Spinal cord (tissue), 10 donors: ENCODE measurements around the gene SHC3. TPM values are rescaled to one million over a fixed set of nuclear protein-coding genes. Genes with fewer than 3 reads are reported as not detected.

ENCODE experiments used
- DNase-seq, 6 donors: peaks; one replicate each; pipeline versions ENCODE4 v3.0.0 to v3.0.0-alpha.2; 2013 to 2015; ENCODE audit warnings: low spot score in 6 of 6, low read depth in 4 of 6
- H3K27ac ChIP-seq: one replicate; pipeline ENCODE4 v1.5.1; 2013; ENCODE audit warnings: low read depth, low read length, control low read depth
- H3K27me3 ChIP-seq: one replicate; pipeline ENCODE4 v1.6.1; 2013; ENCODE audit warnings: low read length; ENCODE audit not compliant: control insufficient read depth, insufficient read depth
- H3K36me3 ChIP-seq: one replicate; pipeline ENCODE4 v1.6.1; 2013; ENCODE audit warnings: low read length; ENCODE audit not compliant: control insufficient read depth, insufficient read depth
- H3K4me1 ChIP-seq: one replicate; pipeline ENCODE4 v1.6.1; 2013; ENCODE audit warnings: low read length; ENCODE audit not compliant: control insufficient read depth, insufficient read depth
- H3K4me3 ChIP-seq: one replicate; pipeline ENCODE4 v1.5.1; 2013; ENCODE audit warnings: low read depth, low read length, control low read depth
- H3K9me3 ChIP-seq: one replicate; pipeline ENCODE4 v1.6.1; 2013; ENCODE audit warnings: low read length; ENCODE audit not compliant: control insufficient read depth, insufficient read depth
- WGBS: methylation state at CpG from one replicate; pipeline ENCODE4 v1.1.5; 2013; ENCODE audit warnings: missing lambda C conversion rate; ENCODE audit not compliant: insufficient coverage; 5-methylcytosine and 5-hydroxymethylcytosine counted together
- polyA plus RNA-seq, 2 donors: library from polyadenylated mRNA; unstranded; fragments of 120-200 nt; gene quantifications; one replicate each; pipeline ENCODE4 v1.2.1, GENCODE V29; 2013; ENCODE audit not compliant: insufficient read length in 2 of 2
- total RNA-seq, 2 donors: library from RNA; depleted of rRNA in 1 of 2; stranded (reverse); fragments of 120-200 nt in 1 of 2; fragments of >200 nt in 1 of 2; gene quantifications; one replicate each; pipeline versions ENCODE4 v1.2.3 to v1.2.4, GENCODE V29; 2013 to 2014
- donor health status: healthy.

SHC3 gene
- total and polyA plus RNA-seq, 4 donors = 15.5 to 50.3 (median 30.1) TPM

DNA sequence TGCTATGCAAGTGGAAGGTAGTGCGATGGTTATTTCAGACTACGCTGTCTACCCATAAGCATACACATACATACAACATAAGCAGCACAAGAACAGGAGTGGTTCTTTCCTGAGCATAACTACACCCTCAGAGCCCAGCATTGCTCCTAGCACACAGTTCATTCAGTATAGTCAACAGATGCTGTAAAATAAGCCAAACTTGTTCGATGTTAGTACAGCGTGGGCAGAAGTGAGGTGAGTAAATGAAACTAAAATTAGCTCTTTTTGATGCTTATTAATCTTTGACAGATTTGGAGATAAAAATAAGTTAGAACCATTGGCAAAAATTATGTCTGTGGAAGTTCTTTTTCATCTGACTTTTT is 139.5 kb downstream of the SHC3 start:
- no peak overlapping the region for H3K4me3 ChIP-seq
- H3K27me3 ChIP-seq = no peaks in the 10 kb centered on the region
- H3K36me3 ChIP-seq = peaks cover 5% of the 10 kb centered on the region
- DNase-seq = no peak
- no CpG with 5 or more reads among the region's 4 CpGs for WGBS
- H3K27ac ChIP-seq = no peak overlapping the region
- no peaks in the 10 kb centered on the region for H3K9me3 ChIP-seq
- peaks cover 7% of the 10 kb centered on the region for H3K4me1 ChIP-seq

DNA sequence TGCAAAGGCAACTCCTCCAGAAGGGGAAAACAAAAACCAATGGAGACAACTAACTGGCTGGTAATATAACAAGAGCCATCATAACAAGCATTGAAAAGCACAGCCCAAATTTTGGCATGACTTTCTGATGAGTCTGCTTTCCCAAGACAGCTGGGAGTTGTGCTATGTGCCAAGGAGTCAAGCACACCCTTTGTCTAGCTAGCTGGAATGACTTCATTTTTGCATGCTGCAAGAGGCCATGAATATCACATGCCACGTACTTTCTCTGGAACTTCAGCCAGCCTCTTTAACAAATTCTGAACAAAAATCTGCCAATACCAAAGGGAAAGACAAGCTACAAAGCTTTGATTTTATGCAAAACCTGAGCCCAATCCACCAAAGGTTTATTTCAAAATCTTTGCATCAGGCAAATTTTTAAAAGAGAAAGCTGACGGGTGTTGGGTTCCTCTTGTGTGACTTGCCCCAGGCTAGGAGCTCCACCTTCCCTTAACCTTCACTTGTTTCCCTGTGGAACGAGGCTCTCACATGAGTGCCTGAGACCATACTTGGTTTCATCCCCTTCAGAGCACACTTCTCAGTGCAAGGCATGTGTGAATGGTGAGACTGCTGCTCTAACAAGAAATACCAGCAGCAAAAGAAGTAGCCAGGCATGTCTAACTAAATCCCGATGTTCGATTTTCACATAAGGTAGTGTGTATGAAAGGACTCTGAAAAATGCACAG is 140.1 kb downstream of the SHC3 start:
- peaks cover 5% of the 10 kb centered on the region for H3K36me3 ChIP-seq
- no peak overlapping the region for H3K27ac ChIP-seq
- H3K4me1 ChIP-seq = peaks cover 7% of the 10 kb centered on the region
- H3K27me3 ChIP-seq = no peaks in the 10 kb centered on the region
- no peaks in the 10 kb centered on the region for H3K9me3 ChIP-seq
- WGBS = 53% methylated on average over 2 of the region's 5 CpGs
- H3K4me3 ChIP-seq = no peak overlapping the region
- DNase-seq = peak in 4 of 6 donors; percentile 14 to 91 (median 26)

DNA sequence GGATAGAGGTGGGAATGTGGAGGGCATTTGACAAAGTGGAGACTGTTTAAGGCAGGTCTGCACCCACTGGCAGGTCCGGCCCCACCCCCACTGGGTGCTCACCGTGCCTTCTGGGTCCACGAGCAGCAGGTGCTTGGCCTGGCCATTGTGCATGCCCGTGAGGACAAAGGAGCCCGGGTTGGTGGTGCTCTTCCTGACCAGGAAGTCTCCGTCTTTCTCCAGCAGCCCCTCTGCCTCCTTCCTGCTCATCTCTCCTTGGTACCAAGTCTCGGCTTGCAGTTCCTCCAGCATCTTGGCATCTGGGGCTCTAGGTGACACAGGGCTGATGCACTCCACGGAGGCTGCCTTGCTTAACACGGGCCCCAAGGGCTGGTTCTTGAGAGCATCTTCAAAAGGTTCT is 140.7 kb downstream of the SHC3 start:
- Histone ChIP-seq H3K36me3 (peaks cover 5% of the 10 kb centered on the region), H3K4me1 (peaks cover 7% of the 10 kb centered on the region), H3K27me3 (no peaks in the 10 kb centered on the region), H3K9me3 (no peaks in the 10 kb centered on the region), H3K4me3 (no peak overlapping the region), H3K27ac (no peak overlapping the region)
- 91% methylated on average over 8 of the region's 9 CpGs for WGBS
- DNase-seq = no peak

DNA sequence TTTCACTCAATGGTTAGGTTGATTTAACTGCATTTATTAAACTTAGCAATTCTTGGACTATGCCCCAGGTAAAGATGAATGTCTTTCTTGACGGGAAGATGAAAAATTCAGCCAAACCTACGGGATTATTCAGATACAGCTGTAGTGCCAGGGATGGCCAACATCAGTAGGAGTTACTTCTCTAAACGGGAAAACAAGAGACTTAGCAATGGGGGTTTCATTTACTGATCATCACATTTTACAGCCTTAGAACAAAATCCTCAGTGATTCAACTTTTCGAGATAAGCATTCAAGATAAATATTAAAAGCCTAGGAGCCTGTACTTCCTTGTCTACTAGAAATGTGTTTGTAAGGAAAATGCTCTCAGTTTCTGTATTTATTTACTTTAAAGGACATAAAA is 141.3 kb downstream of the SHC3 start:
- Histone ChIP-seq H3K27ac (no peak overlapping the region), H3K27me3 (no peaks in the 10 kb centered on the region)
- DNase-seq = no peak

DNA sequence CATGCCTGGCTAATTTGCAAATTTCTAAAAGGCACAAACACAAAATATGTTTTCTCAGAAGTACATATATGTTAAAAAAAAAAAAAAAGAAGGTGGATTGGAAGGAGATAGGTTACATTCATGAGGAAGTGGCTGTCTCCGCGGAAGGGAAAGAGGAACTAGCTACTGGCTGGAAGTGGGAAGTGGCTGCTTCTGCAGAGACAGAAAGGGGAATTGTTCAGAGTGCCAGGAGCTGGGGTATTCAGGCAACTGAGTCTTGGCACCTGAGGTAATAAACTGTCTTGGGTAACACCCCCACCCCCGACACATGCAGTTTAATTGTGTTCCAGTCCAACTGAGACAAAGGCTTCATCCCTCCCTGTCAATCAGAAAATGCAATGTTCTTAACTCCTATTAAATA is 141.7 kb downstream of the SHC3 start:
- Histone ChIP-seq H3K27me3 (no peaks in the 10 kb centered on the region), H3K4me1 (peaks cover 7% of the 10 kb centered on the region), H3K27ac (no peak overlapping the region), H3K4me3 (no peak overlapping the region), H3K36me3 (peaks cover 5% of the 10 kb centered on the region), H3K9me3 (no peaks in the 10 kb centered on the region)
- no peak for DNase-seq
- WGBS = 54% methylated on average over 3 of the region's 3 CpGs

More for the DNA sequence above, 141.3 kb downstream of the SHC3 start:
- Histone ChIP-seq H3K4me1 (peaks cover 7% of the 10 kb centered on the region), H3K4me3 (no peak overlapping the region), H3K9me3 (no peaks in the 10 kb centered on the region), H3K36me3 (peaks cover 5% of the 10 kb centered on the region)
- 100% methylated on average over 1 of the region's 4 CpGs for WGBS

DNA sequence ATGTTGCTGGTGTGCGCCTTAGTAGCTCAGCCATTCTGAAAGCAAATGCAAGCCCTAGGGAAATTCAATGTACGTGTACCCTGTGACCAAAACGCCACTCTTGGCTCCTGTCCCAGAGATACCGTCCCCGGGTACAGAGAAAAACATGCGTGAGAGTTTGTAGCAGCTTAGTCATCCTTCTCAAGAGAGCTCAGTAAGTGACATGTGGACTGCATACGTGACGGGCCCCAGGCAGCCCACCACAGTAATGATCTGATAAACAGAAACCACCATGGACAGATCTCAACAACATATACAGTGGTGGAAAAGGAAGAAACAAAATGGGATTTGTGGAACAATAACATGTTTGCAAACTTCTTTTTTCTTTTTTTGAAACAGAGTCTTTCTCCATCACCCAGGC is 142.2 kb downstream of the SHC3 start:
- no peak for DNase-seq
- no peak overlapping the region for H3K27ac ChIP-seq
- H3K27me3 ChIP-seq = no peaks in the 10 kb centered on the region
- 73% methylated on average over 6 of the region's 8 CpGs for WGBS
- peaks cover 7% of the 10 kb centered on the region for H3K4me1 ChIP-seq
- no peaks in the 10 kb centered on the region for H3K9me3 ChIP-seq
- peaks cover 5% of the 10 kb centered on the region for H3K36me3 ChIP-seq
- no peak overlapping the region for H3K4me3 ChIP-seq

DNA sequence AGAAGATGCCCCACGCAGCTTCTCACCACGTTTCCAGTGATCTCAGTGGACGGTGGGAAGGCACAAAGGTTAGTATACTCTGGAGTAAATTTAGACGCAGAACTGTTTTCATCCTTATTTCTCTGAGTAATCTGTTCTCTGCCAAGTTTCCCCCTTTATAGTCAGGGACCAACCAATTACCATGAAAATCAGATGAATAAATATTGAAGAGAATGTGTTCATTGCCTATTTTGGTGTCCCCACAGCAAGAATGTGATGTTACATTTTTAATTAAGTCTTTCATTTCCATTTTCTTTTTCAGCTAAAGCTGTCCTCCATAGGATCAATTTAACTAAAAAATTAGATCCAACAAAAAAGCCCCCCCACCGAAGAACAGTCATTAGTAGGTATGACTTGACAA is 146.0 kb downstream of the SHC3 start:
- peaks cover 5% of the 10 kb centered on the region for H3K9me3 ChIP-seq
- no peak overlapping the region for H3K27ac ChIP-seq
- H3K4me1 ChIP-seq = peaks cover 2% of the 10 kb centered on the region
- no CpG with 5 or more reads among the region's 5 CpGs for WGBS
- DNase-seq = peak in 1 of 6 donors; percentile 63
- no peak overlapping the region for H3K4me3 ChIP-seq
- no peaks in the 10 kb centered on the region for H3K27me3 ChIP-seq
- peaks cover under 1% of the 10 kb centered on the region for H3K36me3 ChIP-seq

DNA sequence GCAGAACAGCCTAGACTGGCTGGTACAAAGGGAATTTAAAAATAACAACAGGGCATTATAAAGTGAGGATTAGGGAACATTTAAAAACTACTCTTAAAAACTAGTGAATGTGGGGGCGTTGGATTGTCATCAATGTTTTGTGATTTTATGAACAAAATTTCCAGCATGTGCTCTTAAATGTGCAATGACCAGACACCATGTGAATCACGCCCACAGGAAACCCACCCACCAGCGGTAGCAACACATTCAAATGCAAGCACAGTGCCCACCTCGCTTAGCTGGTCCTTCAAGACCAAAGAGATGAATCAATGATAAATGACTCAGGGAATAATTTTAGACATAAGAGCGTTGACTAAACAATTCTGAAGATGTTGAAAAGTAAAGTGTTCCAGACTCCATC is 146.4 kb downstream of the SHC3 start:
- H3K27me3 ChIP-seq = no peaks in the 10 kb centered on the region
- no peaks in the 10 kb centered on the region for H3K36me3 ChIP-seq
- no peak overlapping the region for H3K27ac ChIP-seq
- H3K4me3 ChIP-seq = no peak overlapping the region
- DNase-seq = no peak
- H3K9me3 ChIP-seq = peaks cover 5% of the 10 kb centered on the region
- H3K4me1 ChIP-seq = no peaks in the 10 kb centered on the region
- no CpG with 5 or more reads among the region's 5 CpGs for WGBS

DNA sequence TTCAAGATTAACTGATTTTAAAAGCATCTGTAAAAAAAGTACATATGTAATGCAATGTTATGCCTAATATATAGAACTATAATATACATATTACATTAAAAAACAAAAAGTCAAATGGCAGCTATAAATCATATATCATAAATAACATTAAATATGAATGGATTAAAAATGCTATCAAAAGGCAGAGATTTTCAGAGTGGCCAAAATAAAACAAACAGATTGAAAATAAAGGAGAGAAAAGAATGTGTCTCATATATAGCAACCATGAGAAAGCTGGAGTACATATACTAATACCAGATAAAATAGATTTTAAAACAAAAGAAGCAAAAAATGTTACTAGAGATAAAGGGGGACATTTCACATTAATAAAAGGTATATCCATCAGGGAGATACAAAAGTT is 148.8 kb downstream of the SHC3 start:
- Histone ChIP-seq H3K27ac (no peak overlapping the region), H3K27me3 (no peaks in the 10 kb centered on the region), H3K4me3 (no peak overlapping the region), H3K36me3 (peaks cover 3% of the 10 kb centered on the region), H3K4me1 (no peaks in the 10 kb centered on the region), H3K9me3 (peaks cover 5% of the 10 kb centered on the region)
- DNase-seq = no peak

DNA sequence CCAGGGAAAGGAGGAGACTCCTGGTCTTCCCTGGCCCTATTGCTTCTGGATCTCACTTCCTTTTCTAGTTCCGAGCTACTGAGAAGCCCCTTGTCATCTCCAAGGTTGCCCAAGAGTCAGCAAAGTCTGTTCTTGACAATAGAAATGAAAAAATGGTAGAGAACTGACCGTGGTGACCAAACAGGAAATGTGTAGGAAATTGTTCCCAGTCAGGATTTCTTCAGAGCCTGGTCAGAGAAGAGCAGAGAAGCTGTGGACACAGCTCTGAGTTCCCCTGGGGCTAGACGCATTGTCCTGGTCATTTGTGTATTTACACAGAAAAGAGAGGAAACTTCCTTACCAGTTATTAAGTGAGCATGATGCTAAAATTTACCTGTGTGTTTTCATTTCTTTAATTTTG is 151.7 kb downstream of the SHC3 start:
- H3K9me3 ChIP-seq = peaks cover 5% of the 10 kb centered on the region
- H3K27ac ChIP-seq = no peak overlapping the region
- no peak for DNase-seq
- no peaks in the 10 kb centered on the region for H3K4me1 ChIP-seq
- WGBS = 76% methylated on average over 2 of the region's 3 CpGs
- H3K4me3 ChIP-seq = no peak overlapping the region
- peaks cover 8% of the 10 kb centered on the region for H3K36me3 ChIP-seq
- H3K27me3 ChIP-seq = no peaks in the 10 kb centered on the region
